Eye (tissue), 1 donor: ENCODE measurements around the gene ABCA2.
A peak's percentile ranks its signal among the peaks of the same experiment; 100 is the strongest.

Source experiments
- DNase-seq: peaks from one replicate; pipeline ENCODE4 v3.0.0-alpha.2; 2015

Gene ABCA2

GRCh38 chr9:136979769-136980587 lies 48.1 kb downstream of the ABCA2 start:
- no peak for DNase-seq

DNA sequence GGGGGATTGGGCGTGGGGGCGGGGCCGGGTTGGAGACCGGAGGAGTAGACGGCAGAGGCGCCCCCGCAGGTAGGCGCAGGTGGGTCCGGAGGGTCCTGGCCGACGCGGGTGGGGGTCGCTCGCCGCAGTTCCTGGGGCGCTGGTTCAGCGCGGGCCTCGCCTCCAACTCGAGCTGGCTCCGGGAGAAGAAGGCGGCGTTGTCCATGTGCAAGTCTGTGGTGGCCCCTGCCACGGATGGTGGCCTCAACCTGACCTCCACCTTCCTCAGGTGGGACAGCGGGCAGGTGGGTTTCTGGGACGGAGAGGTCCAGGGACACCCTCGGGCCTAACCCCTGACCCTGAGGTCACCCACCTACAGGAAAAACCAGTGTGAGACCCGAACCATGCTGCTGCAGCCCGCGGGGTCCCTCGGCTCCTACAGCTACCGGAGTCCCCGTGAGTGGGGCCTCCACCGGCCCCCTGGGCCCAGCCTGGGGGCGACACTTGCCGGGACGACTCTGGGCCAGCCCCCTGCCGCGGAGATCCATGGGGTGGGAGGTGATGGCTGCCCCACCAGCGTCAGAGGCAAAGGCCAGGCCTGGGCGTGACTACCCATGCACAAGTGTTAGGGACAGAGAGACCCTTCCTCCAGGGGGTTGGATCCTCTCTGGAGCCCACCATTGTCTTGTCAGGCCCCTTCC lies 49.0 kb downstream of the ABCA2 start:
- DNase-seq: no peak

DNA sequence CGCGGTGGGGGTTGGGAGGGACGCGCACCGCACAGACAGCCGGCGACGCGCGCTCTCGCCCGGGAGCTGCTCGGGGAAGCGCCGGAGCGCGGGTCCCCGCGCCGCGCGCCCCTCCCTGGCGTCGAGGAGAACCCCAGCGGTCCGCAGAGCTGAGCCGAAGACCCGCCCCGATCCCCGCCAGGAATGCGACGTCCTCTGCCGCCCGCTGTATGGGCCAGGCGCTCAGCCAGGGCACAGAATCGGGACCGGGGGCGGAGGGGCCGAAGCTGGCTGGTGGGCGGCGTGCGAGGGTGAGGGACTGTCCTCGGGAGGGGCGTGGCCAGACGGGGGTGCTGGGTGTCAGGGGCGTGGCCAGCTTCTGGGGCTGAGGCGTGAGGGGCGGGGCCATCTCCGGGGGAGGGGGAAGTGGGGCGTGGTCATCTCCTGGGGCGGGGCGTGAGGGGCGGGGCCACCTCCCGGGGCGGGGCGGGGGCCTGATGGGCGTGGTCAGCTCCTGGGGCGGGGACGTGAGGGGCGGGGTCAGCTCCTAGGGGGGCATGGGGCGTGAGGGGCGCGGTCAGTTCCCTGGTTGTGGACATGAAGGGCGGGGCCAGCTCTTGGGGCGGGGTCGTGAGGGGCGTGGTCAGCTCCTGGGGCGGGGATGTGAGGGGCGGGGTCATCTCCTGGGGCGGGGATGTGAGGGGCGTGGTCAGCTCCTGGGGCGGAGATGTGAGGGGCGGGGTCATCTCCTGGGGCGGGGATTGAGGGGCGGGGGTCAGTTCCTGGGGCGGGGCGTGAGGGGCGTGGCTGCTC lies 49.8 kb downstream of the ABCA2 start:
- peak; percentile 83 for DNase-seq

DNA sequence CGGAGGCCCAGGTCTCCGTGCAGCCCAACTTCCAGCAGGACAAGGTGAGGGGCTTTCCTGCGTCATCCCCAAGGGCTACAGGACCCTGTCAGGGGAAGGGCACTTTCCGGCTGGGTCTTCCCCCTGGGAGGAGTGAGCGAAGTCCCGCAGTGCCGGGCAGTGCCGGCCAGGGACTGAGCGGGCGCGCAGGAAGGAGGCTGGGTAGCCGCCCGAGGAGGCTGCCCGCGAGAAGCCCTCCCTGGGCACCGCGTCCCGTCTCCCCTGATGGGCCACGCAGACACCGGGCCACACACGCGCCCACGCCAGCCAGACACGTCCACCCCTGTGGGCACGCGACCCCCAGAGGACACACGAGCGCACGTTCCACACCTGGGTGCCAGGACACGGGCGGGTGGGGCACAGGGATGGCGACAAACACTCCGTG lies 50.4 kb downstream of the ABCA2 start:
- no peak for DNase-seq

DNA sequence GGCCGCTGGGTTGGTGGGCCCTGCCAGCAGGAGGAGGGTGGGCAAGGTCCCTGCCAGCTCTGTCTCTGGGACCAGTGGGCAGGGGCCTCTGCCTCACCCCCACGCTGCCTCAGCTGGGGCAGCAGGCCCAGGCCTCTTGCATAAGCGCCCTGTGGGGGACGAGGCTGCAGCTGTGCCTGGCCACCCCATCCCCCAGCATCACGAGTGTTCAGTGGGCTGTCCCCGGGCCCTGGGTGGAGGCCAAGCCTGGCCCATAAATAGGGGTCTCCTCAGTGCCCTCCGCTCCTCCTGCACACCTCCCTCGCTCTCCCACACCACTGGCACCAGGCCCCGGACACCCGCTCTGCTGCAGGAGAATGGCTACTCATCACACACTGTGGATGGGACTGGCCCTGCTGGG lies 50.8 kb downstream of the ABCA2 start, which contains the start of gene PTGDS:
Gene PTGDS (plus strand): TSS at position 282 of the 400 bp plus-strand sequence. CDS start 75 bp downstream, at position 357.
- DNase-seq: peak; percentile 42

DNA sequence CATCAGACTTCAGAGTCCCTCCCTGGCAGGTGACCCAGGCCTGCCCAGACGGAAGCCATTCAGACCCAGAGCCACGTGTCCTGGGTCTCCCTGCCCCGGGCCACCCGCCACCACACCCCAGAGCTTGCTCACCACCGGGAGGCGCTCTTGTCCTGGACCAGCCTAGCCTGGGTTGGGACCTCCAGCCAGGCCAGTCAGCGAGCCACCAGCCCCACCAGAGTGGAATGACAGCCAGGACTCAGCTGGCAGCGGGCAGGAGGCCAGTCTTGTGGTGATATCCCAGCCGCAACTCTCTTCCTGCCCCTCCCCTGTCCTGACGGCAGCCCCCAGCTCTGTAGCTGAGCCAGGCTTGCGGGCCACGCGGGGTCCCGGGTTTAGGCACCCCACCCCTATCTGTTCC lies 52.4 kb downstream of the ABCA2 start:
- no peak for DNase-seq

- DNase-seq: no peak
Measured at GRCh38 chr9:136974817-136975535, 53.1 kb downstream of the ABCA2 start.

GRCh38 chr9:136973618-136974617 lies 54.1 kb downstream of the ABCA2 start:
- no peak for DNase-seq

DNA sequence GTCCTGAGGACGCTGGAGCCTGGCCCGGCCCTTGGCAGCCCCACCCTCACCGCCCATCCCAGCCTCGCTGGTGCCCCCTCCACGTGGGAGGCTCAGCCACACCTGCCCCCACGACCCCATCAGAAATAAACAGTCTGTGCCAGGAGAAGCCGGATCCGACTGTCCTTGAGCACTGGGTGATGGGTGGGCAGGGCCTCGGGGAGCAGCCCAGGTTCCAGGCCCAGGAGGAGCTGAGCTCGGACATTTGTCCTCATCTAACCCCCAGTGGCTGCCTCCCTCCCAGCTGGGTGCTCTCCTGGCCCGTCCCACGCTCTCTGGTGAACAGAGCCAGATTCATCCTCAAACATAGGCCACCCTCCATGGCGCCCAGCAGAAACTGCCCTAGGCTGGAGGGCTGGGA lies 55.3 kb downstream of the ABCA2 start:
- no peak for DNase-seq

- no peak for DNase-seq
Measured at GRCh38 chr9:136972335-136972734, 55.7 kb downstream of the ABCA2 start.

GRCh38 chr9:136971746-136972145 lies 56.3 kb downstream of the ABCA2 start:
- no peak for DNase-seq

DNA sequence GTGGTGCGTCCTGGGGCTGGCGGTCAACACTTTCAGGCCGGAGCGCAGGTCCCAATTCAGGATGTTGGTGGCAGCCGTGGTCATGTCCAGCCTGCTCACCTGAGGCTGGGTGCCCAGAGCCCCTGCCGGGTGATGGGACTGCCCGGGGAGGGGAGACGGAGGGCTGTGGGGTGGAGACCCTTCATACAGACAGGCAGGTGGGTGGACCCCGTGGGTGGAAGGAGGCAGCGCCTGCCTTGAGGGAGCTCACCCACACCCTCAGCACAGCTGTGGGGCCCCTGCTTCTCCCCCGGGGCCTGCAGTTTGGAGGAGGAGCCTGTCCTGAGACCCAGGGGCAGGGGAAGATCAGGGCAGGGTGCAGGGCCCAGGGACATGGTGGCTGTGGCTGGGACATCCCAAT lies 57.7 kb downstream of the ABCA2 start:
- no peak for DNase-seq

GRCh38 chr9:136969774-136970173 lies 58.3 kb downstream of the ABCA2 start:
- DNase-seq: no peak

GRCh38 chr9:136969150-136969549 lies 58.9 kb downstream of the ABCA2 start:
- no peak for DNase-seq

DNA sequence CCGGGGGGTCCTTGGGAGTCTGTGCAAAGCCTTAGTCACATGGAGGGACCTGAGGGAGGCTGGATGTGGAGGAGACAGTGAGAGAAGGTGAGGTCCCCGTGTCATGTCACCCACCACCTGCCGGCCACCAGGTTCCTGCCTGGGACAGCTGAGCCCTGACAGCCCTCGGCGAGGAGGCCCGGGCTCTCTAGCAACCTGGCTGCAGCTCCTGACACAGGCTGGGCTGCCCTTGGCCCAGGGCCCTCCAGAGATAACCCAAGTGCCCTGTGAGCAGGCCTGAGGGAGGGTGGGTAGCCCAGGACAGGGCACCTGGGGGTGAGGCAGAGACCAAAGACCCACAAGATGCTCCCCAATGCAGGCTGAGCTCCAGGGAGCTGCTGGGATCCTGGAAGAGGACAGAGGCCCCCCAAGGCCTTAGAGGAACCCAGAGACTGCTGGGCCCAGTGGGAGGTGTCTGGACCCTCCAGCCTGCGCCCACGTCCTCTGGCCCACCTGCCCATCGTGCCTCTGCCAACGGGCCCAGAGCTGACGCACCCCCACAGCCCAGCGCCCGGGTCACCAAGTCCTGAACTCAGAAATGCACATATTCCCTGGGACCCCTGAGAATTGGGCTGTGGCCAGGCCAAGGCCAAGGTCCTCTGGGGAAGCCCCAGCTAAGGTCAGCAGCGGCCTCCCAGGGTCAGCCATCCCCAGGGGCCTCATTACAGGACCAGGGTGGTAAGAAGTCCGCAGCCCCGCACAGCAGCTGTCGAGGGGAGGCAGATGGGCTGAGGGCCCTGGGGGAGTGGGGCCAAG lies 59.5 kb downstream of the ABCA2 start:
- DNase-seq: no peak

DNA sequence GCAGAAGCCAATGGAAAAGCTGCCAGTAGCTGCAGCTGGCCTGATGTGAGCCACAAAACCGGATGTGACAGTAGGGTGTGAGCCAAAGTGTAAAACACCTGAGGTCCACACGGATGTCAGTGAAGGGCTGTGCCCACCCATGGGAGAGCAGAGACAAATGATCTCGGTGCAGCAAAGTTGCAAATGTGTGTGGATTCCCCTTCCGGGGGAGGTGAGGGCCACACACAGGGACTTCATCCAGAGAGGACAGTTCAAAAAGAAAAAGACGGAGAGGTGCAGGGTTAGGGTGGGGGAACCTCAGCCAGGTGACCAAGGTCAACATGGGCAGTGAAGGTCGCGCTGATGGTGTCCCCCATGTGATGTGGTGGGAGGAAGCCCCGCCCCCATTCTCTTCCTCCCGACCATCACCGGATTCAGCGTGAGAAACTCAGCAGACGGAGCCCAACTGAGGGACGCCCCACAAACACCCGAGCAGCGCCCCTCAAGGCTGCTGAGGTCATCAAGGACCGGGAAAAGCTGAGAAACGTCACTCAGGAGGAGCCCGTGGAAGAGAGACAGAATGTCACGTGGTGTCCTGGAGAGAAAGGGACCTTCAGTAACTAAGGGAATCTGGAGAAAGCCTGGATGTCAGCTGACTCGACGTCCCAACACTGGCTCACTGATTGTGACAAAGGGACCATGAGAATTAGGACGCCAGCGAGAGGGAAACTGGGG lies 62.1 kb downstream of the ABCA2 start:
- peak; percentile 70 for DNase-seq

- DNase-seq: no peak
Measured at GRCh38 chr9:136964833-136965422, 63.1 kb downstream of the ABCA2 start.

- DNase-seq: no peak
Measured at GRCh38 chr9:136964171-136964689, 63.8 kb downstream of the ABCA2 start.

GRCh38 chr9:136963751-136964150 lies 64.3 kb downstream of the ABCA2 start:
- no peak for DNase-seq
